Measurements from ENCODE around the gene CKS2. TPM values are rescaled to one million over a fixed set of nuclear protein-coding genes. Genes with fewer than 3 reads are reported as not detected.

The CKS2 gene
- total and polyA plus RNA-seq, 2 of the 4 experiments (the other 2 are of a cell fraction): 192 to 261 TPM

DNA sequence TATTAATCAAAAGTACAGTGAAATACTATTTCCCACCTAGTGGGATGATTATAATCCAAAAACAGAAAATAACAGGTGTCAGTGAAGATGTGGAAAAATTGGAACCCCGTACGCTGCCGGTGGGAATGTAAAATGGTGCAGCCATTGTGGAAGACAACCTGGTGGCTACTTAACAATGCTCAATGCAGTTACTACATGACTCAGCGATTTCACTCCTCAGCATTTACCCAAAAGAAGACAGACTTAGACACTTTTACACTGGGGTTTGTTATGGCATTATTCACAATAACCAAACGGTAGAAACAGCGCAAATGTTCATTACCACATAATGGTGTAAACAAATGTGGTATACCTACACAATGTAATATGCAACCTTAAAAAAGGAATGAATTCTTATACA is 31.2 kb downstream of the CKS2 start:
- ATAC-seq (ENCODE audit: low read depth) (no peak), DNase-seq (no peak)
- CTCF ChIA-PET: no interaction called here

More for the DNA sequence above, 31.2 kb downstream of the CKS2 start:
- Histone ChIP-seq H3K9ac (ENCODE audit: low read depth, low read length) (no peak overlapping the region), H3K4me2 (ENCODE audit: low read depth, low read length) (no peak overlapping the region), H2AK5ac (ENCODE audit: low read depth, low read length) (no peak overlapping the region), H3K36me3 (ENCODE audit: control insufficient read depth, insufficient read depth, low read length) (peaks cover 43% of the 10 kb centered on the region), H3K56ac (ENCODE audit: extremely low read depth, insufficient read depth, low read length) (no peak overlapping the region), H4K8ac (ENCODE audit: low read depth in 2 of 2, low read length in 2 of 2) (no peak overlapping the region), H2AK9ac (replicated peaks; ENCODE audit: low read depth, low read length, poor library complexity) (no peak overlapping the region), H3K79me1 (ENCODE audit: low read depth in 1 of 2, low read length in 2 of 2) (peaks cover 0 to 2% of the 10 kb centered on the region in 2 experiments; a peak in 2 of 4 replicates), H3K27ac (ENCODE audit: insufficient read depth, low read length) (no peak overlapping the region), H3K23ac (ENCODE audit: low read depth, low read length) (no peak overlapping the region), H3K4ac (ENCODE audit: low read depth, low read length) (no peak overlapping the region), H3K9me3 (ENCODE audit: control insufficient read depth, insufficient read depth, low read length) (no peaks in the 10 kb centered on the region), H4K91ac (ENCODE audit: insufficient read depth, low read depth, low read length) (no peak overlapping the region), H2BK15ac (ENCODE audit: low read depth, low read length) (no peak overlapping the region), H4K5ac (ENCODE audit: low read depth, low read length) (no peak overlapping the region), H3K14ac (replicated peaks; ENCODE audit: low read depth, low read length) (no peak overlapping the region), H4K20me1 (ENCODE audit: insufficient read depth, low read length) (peaks cover 4% of the 10 kb centered on the region; the same call in 1 of the 2 replicates), H3K18ac (ENCODE audit: low read depth, low read length) (no peak overlapping the region), H2BK120ac (ENCODE audit: low read depth, low read length) (no peak overlapping the region), H2BK5ac (ENCODE audit: low read depth, low read length, poor library complexity, severe bottlenecking) (no peak overlapping the region), H3K9me1 (ENCODE audit: insufficient read depth, low read length) (no peaks in the 10 kb centered on the region; the same call in 1 of the 2 replicates), H3K4me3 (ENCODE audit: insufficient read depth, low read depth, low read length) (no peak overlapping the region), H2BK20ac (ENCODE audit: low read depth, low read length) (no peak overlapping the region), H3K4me1 (ENCODE audit: control insufficient read depth, insufficient read depth, low read length) (no peaks in the 10 kb centered on the region), H2AFZ (replicated peaks; ENCODE audit: low read length, poor library complexity) (no peak overlapping the region), H3K27me3 (ENCODE audit: control insufficient read depth, insufficient read depth, low read length) (no peaks in the 10 kb centered on the region)
- no TSS peak for BruUV-seq (replicated peaks)
- TF ChIP-seq, protein P1, sequence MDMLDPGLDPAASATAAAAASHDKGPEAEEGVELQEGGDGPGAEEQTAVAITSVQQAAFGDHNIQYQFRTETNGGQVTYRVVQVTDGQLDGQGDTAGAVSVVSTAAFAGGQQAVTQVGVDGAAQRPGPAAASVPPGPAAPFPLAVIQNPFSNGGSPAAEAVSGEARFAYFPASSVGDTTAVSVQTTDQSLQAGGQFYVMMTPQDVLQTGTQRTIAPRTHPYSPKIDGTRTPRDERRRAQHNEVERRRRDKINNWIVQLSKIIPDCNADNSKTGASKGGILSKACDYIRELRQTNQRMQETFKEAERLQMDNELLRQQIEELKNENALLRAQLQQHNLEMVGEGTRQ (IDR thresholded peaks at IDR 0.05; ENCODE audit: low read depth, low read length): no peak
- TF ChIP-seq BHLHE40 (IDR thresholded peaks at IDR 0.05; ENCODE audit: low read depth, low read length) (no peak), NFE2L2 (IDR thresholded peaks at IDR 0.05; ENCODE audit: low read depth, low read length) (peak; percentile 96), FOS (IDR thresholded peaks at IDR 0.05; ENCODE audit: low read depth, low read length) (no peak), RAD21 (IDR thresholded peaks at IDR 0.05; ENCODE audit: low read length) (no peak), MAFK (IDR thresholded peaks at IDR 0.05; ENCODE audit: low read depth, low read length) (peak; percentile 84)
- WGBS, 2 experiments (ENCODE audit: extremely low coverage in 2 of 2, insufficient read length in 1 of 2): no CpG with 5 or more reads among the region's 6 CpGs
- intact Hi-C loops (cut with micrococcal nuclease) (no loop called here), dilution Hi-C loops (cut with HindIII; ENCODE audit: low sequenced_read_pairs, unreplicated experiment) (no loop called here), in situ Hi-C loops (cut with MboI; ENCODE audit: low sequenced_read_pairs) (no loop called here)
- POLR2A ChIA-PET (ENCODE audit: unreplicated experiment): no interaction called here

Data from IMR-90 (cell line).